ENCODE measurements around the gene PRDM16.

DNA sequence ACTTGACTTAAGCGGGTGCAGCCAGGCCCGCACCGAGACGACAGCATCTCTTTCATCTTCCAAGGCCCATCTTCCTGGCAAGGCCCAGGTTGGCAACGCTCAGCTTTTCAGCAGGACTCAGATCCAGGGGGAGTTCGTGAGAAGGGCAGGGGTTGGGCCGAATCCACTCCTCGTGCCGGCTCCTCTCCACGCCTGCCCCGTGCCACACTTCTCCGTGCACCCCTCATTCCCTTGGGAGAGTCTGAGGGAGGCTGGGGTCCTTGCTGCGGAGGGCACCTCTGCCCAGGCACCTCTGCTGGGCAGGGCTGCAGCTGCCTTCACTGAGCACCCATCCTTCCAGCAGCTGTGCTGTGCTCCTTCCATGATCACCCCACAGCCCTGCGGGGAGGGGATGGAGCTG lies 22.3 kb downstream of the PRDM16 start:
- no peak for TF ChIP-seq CTCF (IDR thresholded peaks at IDR 0.05)
- TF ChIP-seq POLR2A (IDR thresholded peaks at IDR 0.05): no peak
- TF ChIP-seq POLR2AphosphoS5 (IDR thresholded peaks at IDR 0.05): no peak
- TF ChIP-seq EP300 (IDR thresholded peaks at IDR 0.05; ENCODE audit: low read depth): no peak
